HT-29 (cell line): ENCODE results near the gene KCNMB2. TPM values are rescaled to one million over a fixed set of nuclear protein-coding genes. Genes with fewer than 3 reads are reported as not detected.
"Not testable (repeated sequence)": the region's sequence is repeated elsewhere in the genome, so short reads cannot be mapped to it uniquely, and the experiment has no call there.

ENCODE experiments used
- DNase-seq: peaks from one replicate; pipeline ENCODE4 v3.0.0-alpha.2; 2015; ENCODE audit warnings: low spot score
- total RNA-seq: library from RNA; depleted of rRNA; stranded (reverse); fragments of >200 nt; shearing (Covaris generic); gene quantifications from 2 replicates; pipeline ENCODE4 v1.2.3, GENCODE V29; 2014

The KCNMB2 gene
- total RNA-seq, 1 experiment from 2014 or later = not detected

- no peak for DNase-seq
Observed at GRCh38 chr3:178699810-178700209, 163.6 kb downstream of the KCNMB2 start.

DNA sequence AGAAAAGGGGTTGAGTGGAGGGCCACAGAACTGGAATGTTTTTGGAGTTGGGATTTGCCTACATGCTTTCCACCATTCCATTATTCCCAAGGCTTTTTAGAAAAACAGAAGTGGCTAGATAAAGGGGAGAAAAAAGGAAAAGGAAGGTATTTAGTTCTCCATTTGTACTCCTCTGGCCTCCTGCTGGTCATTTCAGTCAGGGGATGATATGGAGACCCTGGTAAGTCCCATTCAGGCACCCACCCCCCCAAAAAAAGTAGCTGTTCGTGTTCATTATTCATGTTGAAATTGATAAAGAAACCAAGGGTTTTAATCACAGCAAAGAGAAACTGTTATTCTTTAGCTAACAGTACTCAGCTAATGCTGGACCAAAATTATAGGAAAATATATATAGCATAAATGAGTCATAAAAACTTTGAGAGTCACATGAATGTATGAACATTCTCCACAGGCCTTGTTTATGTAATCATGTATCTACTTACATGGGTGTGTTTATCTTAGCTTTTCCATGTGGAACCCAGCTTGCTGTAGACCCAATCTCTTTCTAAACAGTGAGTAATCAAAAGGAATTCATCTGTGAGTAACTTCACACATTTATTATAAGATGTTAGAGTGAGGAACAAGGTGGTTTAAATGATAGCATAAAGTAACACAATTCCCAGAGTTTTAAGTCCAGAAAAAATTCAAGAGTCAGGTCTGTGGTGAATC lies 167.2 kb downstream of the KCNMB2 start:
- no peak for DNase-seq

- DNase-seq = no peak
Observed at GRCh38 chr3:178705925-178706324, 169.7 kb downstream of the KCNMB2 start.

DNA sequence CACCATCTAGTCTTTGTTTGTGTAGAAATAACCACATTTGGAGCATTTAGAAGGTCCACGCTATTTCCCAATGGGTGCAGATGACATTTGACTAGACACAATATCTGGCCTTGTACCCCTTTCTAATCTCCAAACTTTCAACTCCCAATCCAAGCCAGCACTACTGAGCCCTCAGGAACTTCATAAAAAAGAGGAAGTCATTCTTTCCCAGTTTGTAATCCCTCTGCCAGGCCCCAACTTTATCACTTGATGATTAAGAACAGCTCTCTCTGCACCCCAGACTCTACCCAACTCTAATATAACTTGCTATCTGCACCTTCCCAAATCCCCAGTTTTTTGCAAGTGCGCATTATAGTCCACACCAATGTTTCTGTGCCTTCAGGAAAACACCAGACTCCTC lies 170.2 kb downstream of the KCNMB2 start:
- no peak for DNase-seq

- no peak for DNase-seq
Observed at GRCh38 chr3:178707311-178708031, 171.2 kb downstream of the KCNMB2 start.

GRCh38 chr3:178709051-178709450 lies 172.8 kb downstream of the KCNMB2 start:
- DNase-seq = peak; percentile 26

DNA sequence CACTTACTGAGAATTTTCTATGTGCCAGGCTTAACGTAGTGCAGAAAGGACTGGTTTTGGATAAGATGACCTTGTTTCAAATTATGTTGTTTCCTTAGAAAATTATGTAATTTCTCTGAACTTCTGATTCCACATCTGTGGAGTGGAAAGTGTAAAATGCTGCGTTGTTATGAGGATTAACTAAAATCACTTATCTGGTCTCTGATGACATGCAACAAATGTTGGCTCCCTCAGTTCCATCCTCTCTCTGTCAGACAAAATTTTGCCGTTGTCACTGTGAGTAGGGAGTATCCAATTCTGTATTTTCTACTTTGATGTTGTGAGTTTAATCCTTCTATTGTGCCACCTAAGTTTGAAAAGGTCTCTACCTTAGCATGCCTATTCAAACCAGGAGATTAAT lies 175.5 kb downstream of the KCNMB2 start:
- no peak for DNase-seq

DNA sequence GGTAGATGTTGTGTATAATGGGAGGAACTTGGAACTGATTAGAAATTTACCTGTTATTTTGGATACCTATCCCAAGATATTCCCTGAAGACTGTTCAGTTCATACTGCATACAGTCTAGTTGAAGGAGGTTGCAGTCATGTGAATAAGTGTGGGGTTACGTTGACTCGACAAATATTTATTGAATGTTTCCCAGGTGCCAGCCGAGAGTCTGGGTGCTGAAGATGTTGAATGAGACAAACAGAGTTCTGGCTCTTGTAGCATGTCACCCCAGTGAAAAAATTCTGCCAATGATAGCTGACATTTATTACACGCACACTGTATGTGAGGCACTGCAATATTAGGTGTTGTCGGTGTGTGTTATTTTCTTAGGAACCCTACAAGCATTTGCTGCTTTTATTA lies 176.0 kb downstream of the KCNMB2 start:
- DNase-seq = no peak

DNA sequence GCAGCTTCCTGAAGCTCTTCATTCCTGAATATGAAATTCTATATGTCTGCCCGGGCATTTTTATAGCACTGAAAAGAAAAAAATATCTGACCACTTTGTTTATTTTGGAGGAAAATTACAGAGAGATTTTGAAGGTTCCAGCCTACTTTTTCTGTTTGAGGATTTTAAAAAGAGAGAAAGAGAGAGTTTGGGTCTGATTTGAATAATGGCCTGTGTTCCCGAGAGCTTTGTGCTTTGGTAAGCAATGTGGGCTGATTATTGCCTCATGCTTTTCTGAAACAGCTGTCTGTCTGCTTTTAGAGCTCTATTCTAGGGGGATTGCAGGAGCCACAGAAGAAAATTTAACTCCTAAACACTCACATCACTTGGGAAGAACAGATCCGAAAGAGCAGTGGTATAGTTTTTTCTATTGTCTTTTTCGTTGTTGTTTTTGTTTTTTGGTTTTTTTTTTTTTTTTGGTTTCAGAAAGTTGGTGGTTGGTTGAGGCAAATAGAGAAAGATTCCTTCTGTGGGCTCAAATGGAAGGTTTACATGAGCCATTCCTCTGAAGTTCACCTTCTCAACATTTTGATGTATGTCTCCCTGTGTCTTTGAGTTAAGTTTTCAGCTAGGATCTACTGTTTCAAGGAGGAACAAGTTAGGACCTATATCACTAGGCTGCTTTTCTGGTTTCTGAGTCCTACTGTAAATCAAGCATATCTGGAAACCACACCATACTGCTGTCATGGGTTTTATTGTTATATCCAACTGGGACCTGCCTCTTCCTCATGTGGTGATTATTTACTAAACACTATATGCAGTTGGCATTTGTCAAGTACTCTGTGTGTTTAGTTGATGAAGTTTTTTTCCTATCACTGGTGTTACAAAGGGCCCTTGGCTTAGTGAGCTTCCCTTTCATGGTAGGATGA lies 178.9 kb downstream of the KCNMB2 start:
- no peak for DNase-seq

DNA sequence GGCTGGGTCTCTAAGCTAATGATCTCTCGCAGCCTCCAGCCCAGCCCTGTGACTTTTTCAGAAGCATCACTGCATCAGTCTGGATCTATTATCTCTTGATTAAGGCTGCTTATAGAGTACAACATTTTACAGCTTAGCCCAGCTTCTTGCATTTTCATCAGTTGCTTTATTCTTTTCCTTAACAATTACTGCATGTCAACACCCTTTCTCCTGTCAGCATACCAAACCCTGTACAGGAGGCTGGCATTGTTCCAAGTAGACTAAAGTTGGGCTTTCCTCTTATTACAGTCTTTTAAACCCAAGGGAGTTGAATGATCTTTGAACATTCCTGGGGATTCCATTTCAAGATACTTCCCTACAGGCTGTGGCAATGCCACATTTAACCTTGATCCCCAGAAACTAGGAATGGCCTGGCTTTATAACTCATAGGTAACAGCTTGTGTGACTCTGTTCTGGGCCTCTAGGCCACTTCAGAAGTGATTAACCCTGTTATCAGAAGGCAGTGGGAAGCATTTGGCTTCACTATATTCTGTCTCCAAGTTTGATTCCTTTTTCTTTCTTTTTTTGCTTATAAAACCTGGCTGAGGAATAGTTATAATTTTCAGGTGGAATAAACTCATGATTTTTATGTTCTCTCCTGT lies 182.9 kb downstream of the KCNMB2 start:
- no peak for DNase-seq

DNA sequence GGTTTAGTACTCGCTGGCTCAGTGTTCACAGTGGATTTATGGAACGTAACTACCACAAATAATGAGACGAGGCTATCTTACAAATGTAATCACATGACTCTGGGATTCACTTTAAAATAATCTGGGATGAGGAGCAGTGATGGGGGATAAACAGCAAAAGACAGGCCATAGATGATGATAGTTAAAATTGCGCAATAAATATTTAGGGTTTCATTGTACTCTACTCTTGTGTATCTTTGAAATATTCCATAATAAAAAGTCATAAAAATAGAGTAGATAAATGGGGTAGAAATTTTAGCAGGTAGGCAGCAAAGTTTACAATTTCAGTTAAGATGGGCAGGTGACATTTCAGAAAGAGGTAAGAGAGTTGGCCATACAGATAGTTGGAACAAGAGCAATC lies 196.6 kb downstream of the KCNMB2 start:
- no peak for DNase-seq

DNA sequence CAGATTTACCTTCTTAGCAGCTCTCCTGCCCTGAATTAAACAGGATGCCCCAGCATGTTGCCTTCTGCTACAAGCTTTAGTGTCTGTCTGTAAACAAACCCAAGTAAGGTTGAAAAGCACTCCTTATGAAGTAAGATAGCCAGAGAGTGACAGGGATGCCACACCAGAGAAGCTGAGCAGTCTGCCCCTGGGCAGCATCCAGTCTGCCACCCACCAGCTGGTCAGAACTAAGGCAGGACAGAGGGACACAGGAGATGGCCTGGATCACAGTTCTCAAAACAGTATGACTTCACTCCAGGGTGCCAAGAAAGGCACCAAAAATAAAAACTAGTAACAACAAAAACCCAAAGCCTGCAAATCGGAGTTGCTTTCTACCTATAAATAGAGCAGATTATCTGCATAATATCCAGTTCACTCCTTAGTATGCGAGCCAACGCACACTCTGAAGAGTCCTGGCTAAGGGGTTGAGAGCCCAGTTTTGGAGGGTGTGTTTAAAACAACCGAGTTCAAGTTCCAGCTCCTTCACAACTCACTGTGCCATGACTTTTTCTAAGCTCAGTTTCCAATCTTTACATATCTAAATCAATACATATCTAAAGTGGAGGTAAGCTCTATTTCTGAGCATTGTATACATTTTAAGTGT lies 198.9 kb downstream of the KCNMB2 start:
- no peak for DNase-seq

- no peak for DNase-seq
Observed at GRCh38 chr3:178736300-178736699, 200.1 kb downstream of the KCNMB2 start.

- no peak for DNase-seq
Observed at GRCh38 chr3:178739720-178740119, 203.5 kb downstream of the KCNMB2 start.

DNA sequence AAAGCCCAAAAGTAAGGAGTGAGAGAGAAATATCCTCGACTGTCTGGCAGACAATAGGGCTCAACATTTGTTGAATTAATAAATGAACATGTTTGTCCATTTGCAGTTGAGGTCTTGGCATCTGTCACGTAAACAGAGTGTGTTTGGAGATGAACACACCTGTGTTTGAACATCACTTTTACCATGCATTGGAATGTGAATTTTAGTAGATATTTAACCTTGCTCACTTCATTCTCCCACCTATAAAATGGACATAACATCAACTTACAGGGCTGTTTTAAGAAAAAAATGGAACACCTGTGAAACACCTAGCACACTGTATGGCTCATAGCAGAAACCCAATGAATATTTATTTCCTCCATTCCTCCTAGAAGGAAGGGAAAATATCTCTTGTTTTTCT lies 204.8 kb downstream of the KCNMB2 start:
- no peak for DNase-seq

DNA sequence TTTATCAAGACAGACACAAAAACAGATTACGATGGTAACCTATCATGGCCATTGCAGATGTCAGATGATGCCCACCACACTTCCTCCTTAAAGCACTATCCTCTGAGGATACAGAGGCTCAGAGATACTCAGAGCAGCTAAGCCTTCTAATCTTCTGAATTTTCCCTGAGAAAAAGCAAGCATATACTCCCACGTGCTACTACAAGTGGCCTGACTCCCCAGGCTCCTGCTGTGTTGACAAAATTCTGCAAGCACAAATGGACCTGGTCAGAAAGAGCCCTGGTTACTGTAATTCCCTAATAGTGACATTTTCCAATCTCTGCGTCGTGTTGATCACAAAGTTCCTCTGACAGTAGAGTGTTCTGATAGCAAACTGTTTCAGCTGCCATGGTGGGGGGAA lies 207.1 kb downstream of the KCNMB2 start:
- DNase-seq = no peak

- not testable (repeated sequence) for DNase-seq
Observed at GRCh38 chr3:178745861-178746655, 209.8 kb downstream of the KCNMB2 start.

- DNase-seq = no peak
Observed at GRCh38 chr3:178748874-178749273, 212.6 kb downstream of the KCNMB2 start.

GRCh38 chr3:178749471-178749870 lies 213.2 kb downstream of the KCNMB2 start:
- DNase-seq = no peak

- DNase-seq = no peak
Observed at GRCh38 chr3:178750639-178751300, 214.5 kb downstream of the KCNMB2 start.
